Measurements from ENCODE around the gene TFCP2L1.

DNA sequence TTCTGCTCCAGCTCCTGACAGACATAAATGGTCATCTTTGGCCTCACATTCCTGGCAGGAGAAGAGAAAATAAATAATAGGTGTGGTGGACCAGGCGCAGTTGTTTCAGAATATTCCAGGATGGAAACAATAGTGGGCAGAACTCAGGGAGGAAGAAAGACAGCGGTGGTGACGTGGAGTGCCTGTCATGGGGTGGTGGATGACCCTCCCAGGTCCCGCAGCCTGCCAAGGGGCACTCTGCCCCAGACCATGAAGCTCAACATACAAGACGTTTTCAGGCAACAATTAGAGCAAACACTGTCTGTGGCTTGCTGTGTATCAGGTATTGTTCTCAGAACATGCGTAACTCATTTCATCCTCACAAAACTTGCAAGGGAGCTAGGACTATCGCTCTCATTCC, 50.9 kb downstream of the TFCP2L1 start:
- TF ChIP-seq, protein P1, sequence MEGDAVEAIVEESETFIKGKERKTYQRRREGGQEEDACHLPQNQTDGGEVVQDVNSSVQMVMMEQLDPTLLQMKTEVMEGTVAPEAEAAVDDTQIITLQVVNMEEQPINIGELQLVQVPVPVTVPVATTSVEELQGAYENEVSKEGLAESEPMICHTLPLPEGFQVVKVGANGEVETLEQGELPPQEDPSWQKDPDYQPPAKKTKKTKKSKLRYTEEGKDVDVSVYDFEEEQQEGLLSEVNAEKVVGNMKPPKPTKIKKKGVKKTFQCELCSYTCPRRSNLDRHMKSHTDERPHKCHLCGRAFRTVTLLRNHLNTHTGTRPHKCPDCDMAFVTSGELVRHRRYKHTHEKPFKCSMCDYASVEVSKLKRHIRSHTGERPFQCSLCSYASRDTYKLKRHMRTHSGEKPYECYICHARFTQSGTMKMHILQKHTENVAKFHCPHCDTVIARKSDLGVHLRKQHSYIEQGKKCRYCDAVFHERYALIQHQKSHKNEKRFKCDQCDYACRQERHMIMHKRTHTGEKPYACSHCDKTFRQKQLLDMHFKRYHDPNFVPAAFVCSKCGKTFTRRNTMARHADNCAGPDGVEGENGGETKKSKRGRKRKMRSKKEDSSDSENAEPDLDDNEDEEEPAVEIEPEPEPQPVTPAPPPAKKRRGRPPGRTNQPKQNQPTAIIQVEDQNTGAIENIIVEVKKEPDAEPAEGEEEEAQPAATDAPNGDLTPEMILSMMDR (IDR thresholded peaks at IDR 0.05), result no peak
- TF ChIP-seq POLR2AphosphoS5 (IDR thresholded peaks at IDR 0.05) (no peak), EP300 (IDR thresholded peaks at IDR 0.05) (no peak), POLR2A (IDR thresholded peaks at IDR 0.05) (no peak)
